Caco-2 (cell line): ENCODE results near the gene FBXO21. TPM values are rescaled to one million over a fixed set of nuclear protein-coding genes. Genes with fewer than 3 reads are reported as not detected.

Experiments used
- BruUV-seq: library from RNA; stranded (reverse); fragments of 400-500 nt; replicated peaks from 2 replicates; lab custom pipeline; 2021; lab: Mats Ljungman, UMichigan
- CTCF ChIA-PET: fragments of 300-600 bp; sonication (Branson Sonifier 250); formaldehyde crosslinking; loops from one replicate; lab custom pipeline; 2022; ENCODE audit warnings: antibody characterized with exemption; lab: Charles Lee
- POLR2A ChIA-PET: fragments of 300-600 bp; sonication (Branson Sonifier 250); formaldehyde crosslinking; loops from one replicate; lab custom pipeline; 2022; ENCODE audit warnings: antibody characterized with exemption; lab: Charles Lee
- DNase-seq, 2 experiments: peaks; one replicate each; pipeline versions ENCODE4 v3.0.0 to v3.0.0-alpha.2; 2020 to 2022
- H3K27me3 ChIP-seq: replicated peaks from 2 replicates; pipeline ENCODE4 v1.6.0; 2011; ENCODE audit warnings: low read length; ENCODE audit not compliant: control insufficient read depth, insufficient read depth
- H3K36me3 ChIP-seq: 2 replicates; pipeline ENCODE4 v1.5.1; 2011; ENCODE audit warnings: low read length; ENCODE audit not compliant: control insufficient read depth, insufficient read depth
- H3K4me1 ChIP-seq: fragments of 250-450 bp; sonication (Bioruptor Pico); 2 replicates; pipeline ENCODE4 v1.5.1; 2020; ENCODE audit warnings: mild to moderate bottlenecking
- H3K4me3 ChIP-seq: 2 replicates; pipeline ENCODE4 v1.5.1; 2011; ENCODE audit warnings: low read depth, mild to moderate bottlenecking, control low read depth, low read length
- H3K9me3 ChIP-seq: fragments of 250-450 bp; sonication (Bioruptor Pico); 2 replicates; pipeline ENCODE4 v1.5.1; 2020; ENCODE audit warnings: mild to moderate bottlenecking, moderate library complexity
- H3K27ac Mint-ChIP-seq: one replicate; pipeline ENCODE4 v1.8.0; 2022; ENCODE audit warnings: mixed read lengths; ENCODE audit not compliant: unreplicated experiment
- H3K27me3 Mint-ChIP-seq: one replicate; pipeline ENCODE4 v1.8.0; 2022; ENCODE audit warnings: mixed read lengths; ENCODE audit not compliant: insufficient read depth, unreplicated experiment
- H3K36me3 Mint-ChIP-seq: one replicate; pipeline ENCODE4 v1.8.0; 2022; ENCODE audit warnings: mild to moderate bottlenecking, mixed read lengths; ENCODE audit not compliant: insufficient read depth, unreplicated experiment
- H3K4me1 Mint-ChIP-seq: one replicate; pipeline ENCODE4 v1.8.0; 2022; ENCODE audit warnings: low read depth, mixed read lengths; ENCODE audit not compliant: unreplicated experiment
- H3K4me3 Mint-ChIP-seq: one replicate; pipeline ENCODE4 v1.8.0; 2022; ENCODE audit warnings: mild to moderate bottlenecking, moderate library complexity, mixed read lengths; ENCODE audit not compliant: unreplicated experiment
- H3K9me3 Mint-ChIP-seq: one replicate; pipeline ENCODE4 v1.8.0; 2022; ENCODE audit warnings: mixed read lengths; ENCODE audit not compliant: unreplicated experiment
- intact Hi-C: fragments of 100-400 bp; cut with micrococcal nuclease; formaldehyde crosslinking; loops from one replicate; pipeline ENCODE4 v1.10.0; 2022; ENCODE audit not compliant: unreplicated experiment
- total RNA-seq: library from RNA; stranded (reverse); gene quantifications from 2 replicates; pipeline ENCODE4 v1.2.3, GENCODE V29; 2022
- TF ChIP-seq, protein P1 (sequence below), 2 experiments: fragments of 200-600 bp in 1 of 2; IDR thresholded peaks; 1 replicate in 1 of 2; 2 replicates in 1 of 2; pipeline versions ENCODE4 v1.5.1 to v1.8.0; 2011 to 2022; ENCODE audit warnings: antibody characterized with exemption in 1 of 2, control low read depth in 1 of 2, inconsistent platforms in 1 of 2, low read depth in 1 of 2, low read length in 1 of 2, mild to moderate bottlenecking in 1 of 2, moderate library complexity in 1 of 2; ENCODE audit not compliant: insufficient read depth in 1 of 2, severe bottlenecking in 1 of 2, unreplicated experiment in 1 of 2

FBXO21 gene
- total RNA-seq, 1 experiment from 2014 or later: 44.5 TPM

DNA sequence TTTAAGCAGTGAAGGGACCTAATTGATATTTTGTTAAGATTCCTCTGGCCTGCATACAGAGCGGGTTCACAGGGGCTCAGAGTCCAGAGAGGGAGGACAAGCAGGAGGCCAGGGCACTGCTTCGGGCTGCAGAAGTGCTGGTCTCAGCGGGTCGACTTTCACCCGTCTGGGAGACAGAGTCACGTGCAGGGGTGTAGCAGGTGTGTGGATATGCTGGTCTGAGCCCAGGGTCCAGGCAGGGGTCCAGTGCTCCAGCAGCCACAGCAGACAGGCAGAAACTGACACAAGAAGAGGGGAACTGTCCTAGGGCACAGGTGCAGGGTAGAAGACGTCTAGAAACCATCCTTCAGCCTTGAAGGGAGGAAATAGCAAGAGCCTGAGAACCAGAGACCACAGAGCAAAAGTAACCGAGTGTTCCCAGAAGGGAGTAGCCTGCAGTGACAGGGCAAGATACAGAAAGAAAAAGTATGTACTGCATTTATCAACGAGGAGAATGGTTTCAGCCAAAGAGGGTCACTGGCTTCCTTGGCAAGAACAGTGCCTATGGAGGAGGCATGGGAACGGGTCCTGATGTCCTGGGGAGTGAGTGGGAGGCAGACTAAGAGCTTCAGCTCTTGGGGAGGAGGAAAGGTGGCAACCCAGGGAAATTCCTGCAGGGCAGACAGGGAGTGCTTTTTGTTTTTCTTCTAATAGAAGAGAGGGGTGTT is 28.7 kb downstream of the FBXO21 start:
- H3K27ac Mint-ChIP-seq: no peak overlapping the region

DNA sequence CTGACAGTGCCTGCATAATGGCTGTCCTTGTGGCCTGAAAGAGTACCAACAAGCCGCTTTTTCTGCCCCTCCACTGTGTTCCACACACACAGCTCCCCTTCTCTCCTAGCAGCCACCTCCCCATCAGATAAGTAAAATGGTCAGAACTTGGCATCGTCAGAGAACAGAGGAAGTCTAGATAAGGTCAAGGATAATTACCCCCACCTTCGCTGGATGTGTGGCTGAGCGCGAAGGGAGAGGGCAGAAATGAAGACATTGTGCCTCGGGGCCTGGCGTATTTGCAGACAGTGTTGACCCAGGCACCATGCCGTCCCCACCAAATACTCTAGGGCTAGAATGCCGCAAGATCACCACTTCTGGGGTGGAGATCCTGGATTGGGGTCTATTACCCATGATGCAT is 30.6 kb downstream of the FBXO21 start:
- Mint-ChIP-seq H3K27me3 (no peaks in the 10 kb centered on the region), H3K9me3 (no peaks in the 10 kb centered on the region), H3K4me1 (peaks cover 24% of the 10 kb centered on the region), H3K36me3 (peaks cover 77% of the 10 kb centered on the region), H3K27ac (peak overlapping the region; percentile 77), H3K4me3 (no peak overlapping the region)
- POLR2A ChIA-PET: no interaction called here
- H3K4me3 ChIP-seq: no peak overlapping the region
- peaks cover 3% of the 10 kb centered on the region for H3K36me3 ChIP-seq
- TF ChIP-seq, protein P1, sequence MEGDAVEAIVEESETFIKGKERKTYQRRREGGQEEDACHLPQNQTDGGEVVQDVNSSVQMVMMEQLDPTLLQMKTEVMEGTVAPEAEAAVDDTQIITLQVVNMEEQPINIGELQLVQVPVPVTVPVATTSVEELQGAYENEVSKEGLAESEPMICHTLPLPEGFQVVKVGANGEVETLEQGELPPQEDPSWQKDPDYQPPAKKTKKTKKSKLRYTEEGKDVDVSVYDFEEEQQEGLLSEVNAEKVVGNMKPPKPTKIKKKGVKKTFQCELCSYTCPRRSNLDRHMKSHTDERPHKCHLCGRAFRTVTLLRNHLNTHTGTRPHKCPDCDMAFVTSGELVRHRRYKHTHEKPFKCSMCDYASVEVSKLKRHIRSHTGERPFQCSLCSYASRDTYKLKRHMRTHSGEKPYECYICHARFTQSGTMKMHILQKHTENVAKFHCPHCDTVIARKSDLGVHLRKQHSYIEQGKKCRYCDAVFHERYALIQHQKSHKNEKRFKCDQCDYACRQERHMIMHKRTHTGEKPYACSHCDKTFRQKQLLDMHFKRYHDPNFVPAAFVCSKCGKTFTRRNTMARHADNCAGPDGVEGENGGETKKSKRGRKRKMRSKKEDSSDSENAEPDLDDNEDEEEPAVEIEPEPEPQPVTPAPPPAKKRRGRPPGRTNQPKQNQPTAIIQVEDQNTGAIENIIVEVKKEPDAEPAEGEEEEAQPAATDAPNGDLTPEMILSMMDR (IDR thresholded peaks at IDR 0.05; ENCODE audit: insufficient read depth in 1 of 2, low read depth in 1 of 2, low read length in 1 of 2, severe bottlenecking in 1 of 2, unreplicated experiment in 1 of 2): no peak
- DNase-seq: no peak
- BruUV-seq: no TSS peak
- H3K27me3 ChIP-seq: no peaks in the 10 kb centered on the region
- no peaks in the 10 kb centered on the region for H3K9me3 ChIP-seq
- CTCF ChIA-PET: interaction anchor here (0.7 kb wide), 1 partner anchor 10 kb away, joined by 3 read pairs; no protein-coding TSS in a partner anchor
- peaks cover 6% of the 10 kb centered on the region for H3K4me1 ChIP-seq
- intact Hi-C loops: loop anchor here (2.0 kb wide), 1 partner anchor 31 kb away; the partner anchor contains the start of gene FBXO21

More for the DNA sequence above, 28.7 kb downstream of the FBXO21 start:
- H3K27me3 Mint-ChIP-seq: no peaks in the 10 kb centered on the region
- DNase-seq: no peak
- ChIA-PET POLR2A (no interaction called here), CTCF (no interaction called here)
- peaks cover 6% of the 10 kb centered on the region for H3K4me1 ChIP-seq
- TF ChIP-seq, protein P1 (IDR thresholded peaks at IDR 0.05; ENCODE audit: insufficient read depth in 1 of 2, low read depth in 1 of 2, low read length in 1 of 2, severe bottlenecking in 1 of 2, unreplicated experiment in 1 of 2): no peak
- H3K9me3 Mint-ChIP-seq: no peaks in the 10 kb centered on the region
- H3K4me1 Mint-ChIP-seq: peaks cover 24% of the 10 kb centered on the region
- no peak overlapping the region for H3K4me3 ChIP-seq
- H3K27me3 ChIP-seq: no peaks in the 10 kb centered on the region
- no peaks in the 10 kb centered on the region for H3K9me3 ChIP-seq
- H3K36me3 Mint-ChIP-seq: peaks cover 79% of the 10 kb centered on the region
- H3K36me3 ChIP-seq: no peaks in the 10 kb centered on the region; the same call in 1 of the 2 replicates
- intact Hi-C loops: no loop called here
- no TSS peak for BruUV-seq
- H3K4me3 Mint-ChIP-seq: no peak overlapping the region

DNA sequence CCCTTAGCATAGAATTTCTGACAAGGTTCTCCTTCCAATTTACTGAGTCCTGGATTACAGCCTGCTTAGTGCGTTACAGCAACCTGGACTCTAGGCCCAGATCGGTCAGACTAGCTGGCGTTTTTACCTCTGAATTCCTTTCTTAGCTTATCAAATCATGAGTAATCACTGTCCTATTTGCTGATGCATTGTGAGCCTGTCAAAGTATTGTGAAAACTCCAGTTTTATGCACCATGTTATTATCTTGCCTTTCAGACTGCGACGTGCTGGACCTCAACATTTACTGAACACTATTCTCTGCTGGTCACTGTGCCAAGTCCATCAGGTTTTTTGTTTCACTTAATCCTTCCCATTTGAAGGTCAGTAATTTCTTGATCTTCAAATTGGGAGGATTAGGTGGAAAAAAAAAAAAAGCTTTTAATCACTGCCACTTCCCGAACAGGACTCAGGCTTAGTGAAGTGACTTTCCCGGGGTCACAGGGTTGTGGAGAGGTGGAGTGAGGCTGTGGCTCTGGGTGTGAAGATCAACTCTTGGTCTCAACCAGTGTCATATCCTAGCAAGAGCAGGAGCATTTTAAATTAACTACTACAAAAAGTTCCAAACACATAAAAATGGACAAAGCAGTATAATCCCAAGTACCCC is 31.2 kb downstream of the FBXO21 start:
- DNase-seq: peak in 1 of 2 experiments; percentile 35
- CTCF ChIA-PET: interaction anchor here (0.7 kb wide), 1 partner anchor 10 kb away, joined by 3 read pairs; no protein-coding TSS in a partner anchor

More for the DNA sequence above, 31.2 kb downstream of the FBXO21 start:
- TF ChIP-seq, protein P1 (IDR thresholded peaks at IDR 0.05; ENCODE audit: insufficient read depth in 1 of 2, low read depth in 1 of 2, low read length in 1 of 2, severe bottlenecking in 1 of 2, unreplicated experiment in 1 of 2): no peak
- intact Hi-C loops: loop anchor here (2.0 kb wide), 1 partner anchor 32 kb away; the partner anchor contains the start of gene FBXO21
- no TSS peak for BruUV-seq
- no peaks in the 10 kb centered on the region for H3K9me3 Mint-ChIP-seq
- POLR2A ChIA-PET: interaction anchor here (0.5 to 0.6 kb wide), 3 partner anchors 92 to 1009 kb away, joined by 3 to 5 read pairs (median 4); partner anchors contain the start of gene PEBP1
- peaks cover 24% of the 10 kb centered on the region for H3K4me1 Mint-ChIP-seq
- H3K27me3 Mint-ChIP-seq: no peaks in the 10 kb centered on the region
- Histone ChIP-seq H3K4me3 (no peak overlapping the region), H3K9me3 (no peaks in the 10 kb centered on the region), H3K4me1 (peaks cover 6% of the 10 kb centered on the region), H3K27me3 (no peaks in the 10 kb centered on the region), H3K36me3 (peaks cover 3% of the 10 kb centered on the region)
- peak overlapping the region; percentile 77 for H3K27ac Mint-ChIP-seq
- no peak overlapping the region for H3K4me3 Mint-ChIP-seq
- H3K36me3 Mint-ChIP-seq: peaks cover 70% of the 10 kb centered on the region
